Activated CD4-positive, alpha-beta T cell treated with anti-CD3 and anti-CD28 coated beads, Interleukin-2, amount 50 U/mL, for 16 hours (primary cell): ENCODE results near the gene SPOPL.

Experiments used
- DNase-seq: peaks from one replicate; pipeline ENCODE4 v3.0.0-alpha.2; 2020

The SPOPL gene

DNA sequence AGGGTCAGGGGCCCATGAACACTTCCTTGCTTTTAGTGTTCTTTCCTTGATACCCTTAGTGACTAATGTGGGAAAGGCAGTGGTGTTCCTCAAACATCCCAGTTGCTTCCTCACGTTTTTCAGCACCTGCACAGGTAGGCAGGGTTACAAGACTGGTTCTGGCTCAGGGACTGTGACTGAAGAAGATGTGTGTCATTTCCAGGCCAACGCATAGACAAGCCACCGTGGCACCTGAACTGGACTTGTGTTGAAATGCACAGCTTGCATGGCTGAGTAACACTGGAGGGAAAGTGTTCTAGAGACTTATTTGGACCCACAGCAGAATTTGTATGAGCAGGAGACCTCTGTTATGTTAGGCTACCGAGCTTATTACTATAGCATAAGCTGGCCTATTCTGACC lies 107.9 kb downstream of the SPOPL start:
- no peak for DNase-seq

DNA sequence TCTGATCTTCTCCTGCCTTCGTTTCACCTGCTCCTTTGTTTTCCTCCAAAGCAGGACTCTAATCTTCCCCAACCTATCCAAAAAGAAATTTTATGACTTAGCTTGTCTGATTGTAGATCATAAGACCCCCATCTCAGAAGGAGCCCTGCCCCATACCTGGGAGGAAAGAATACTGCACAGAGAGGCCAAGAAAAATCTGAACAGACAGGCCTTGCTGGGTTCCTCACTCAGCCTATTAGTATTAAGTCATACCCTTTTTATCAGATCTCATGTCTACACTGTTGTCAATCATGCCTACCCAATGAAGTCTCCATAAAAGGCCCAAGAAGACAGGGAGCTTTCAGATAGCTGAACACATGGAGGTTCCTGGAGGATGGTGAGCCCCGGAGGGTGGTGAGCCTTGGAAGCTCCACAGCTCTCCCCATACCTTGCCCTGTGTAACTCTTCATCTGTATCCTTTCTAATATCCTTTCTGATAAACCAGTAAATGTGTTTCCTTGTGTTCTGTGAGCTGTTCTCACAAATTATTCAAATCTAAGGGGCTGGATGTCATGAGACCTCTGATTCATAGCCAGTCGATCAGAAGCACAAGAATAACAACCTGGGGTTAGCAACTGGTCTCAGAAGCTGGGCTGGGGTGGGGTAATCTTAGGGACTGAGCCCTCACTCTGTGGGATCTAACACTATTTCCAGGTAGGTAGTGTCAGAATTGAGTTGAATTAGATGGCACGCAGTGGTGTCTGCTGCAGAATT lies 108.8 kb downstream of the SPOPL start:
- DNase-seq = no peak

DNA sequence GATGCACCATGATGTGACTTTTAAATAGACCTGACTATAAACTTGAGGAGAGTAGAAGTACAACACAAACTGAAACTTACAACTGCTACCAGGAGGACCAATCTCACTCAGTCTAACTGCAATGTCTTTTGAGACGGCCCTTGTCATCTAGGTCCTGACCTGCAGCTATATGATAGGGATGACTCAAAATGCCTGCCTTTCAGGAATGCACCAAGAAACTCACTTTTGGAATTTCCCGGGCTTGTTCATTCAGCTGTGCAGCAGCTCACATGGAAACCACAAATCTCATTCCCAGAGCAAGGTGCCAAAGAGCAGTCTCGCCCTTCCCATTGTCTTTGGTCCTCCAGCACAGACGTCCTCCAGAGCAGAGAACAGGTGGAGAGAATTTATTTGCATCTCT lies 113.7 kb downstream of the SPOPL start:
- no peak for DNase-seq

DNA sequence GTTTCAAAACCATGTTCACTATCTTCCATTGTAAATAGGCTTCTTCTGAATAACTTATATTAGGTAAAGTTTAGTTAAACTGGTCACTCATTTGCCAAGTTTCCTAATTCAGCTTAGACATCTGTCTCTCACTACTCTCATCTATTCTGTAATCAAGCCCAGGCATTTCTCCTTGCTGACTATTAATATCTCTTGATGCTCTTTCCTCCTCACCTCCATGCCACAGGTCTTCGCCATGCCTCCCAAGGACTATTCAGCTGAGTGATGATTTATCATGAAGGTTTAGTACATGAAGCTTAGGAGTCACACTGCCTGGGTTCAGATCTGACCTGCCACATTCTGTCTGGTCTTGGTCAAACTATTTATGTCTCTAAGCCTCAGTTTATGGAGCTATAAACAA lies 115.5 kb downstream of the SPOPL start:
- no peak for DNase-seq

DNA sequence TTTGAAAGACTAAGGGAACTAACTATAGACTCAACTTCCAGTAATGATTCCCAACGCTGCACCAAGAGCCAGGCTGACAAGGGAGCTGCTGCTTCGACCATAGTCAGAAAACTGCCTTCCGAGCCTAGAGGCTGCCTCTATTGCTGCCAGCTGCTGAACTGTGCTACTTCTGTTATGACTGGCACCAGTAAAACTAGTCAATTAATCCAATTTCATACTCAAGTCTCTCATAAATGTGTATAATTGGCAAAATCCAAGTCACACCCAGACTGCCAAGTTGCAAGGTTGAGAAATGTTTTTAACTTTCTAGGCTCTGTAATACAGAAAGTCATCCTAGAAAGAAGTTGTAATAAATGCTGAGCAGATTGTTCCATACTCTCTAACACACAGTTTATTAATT lies 117.4 kb downstream of the SPOPL start:
- DNase-seq = no peak

DNA sequence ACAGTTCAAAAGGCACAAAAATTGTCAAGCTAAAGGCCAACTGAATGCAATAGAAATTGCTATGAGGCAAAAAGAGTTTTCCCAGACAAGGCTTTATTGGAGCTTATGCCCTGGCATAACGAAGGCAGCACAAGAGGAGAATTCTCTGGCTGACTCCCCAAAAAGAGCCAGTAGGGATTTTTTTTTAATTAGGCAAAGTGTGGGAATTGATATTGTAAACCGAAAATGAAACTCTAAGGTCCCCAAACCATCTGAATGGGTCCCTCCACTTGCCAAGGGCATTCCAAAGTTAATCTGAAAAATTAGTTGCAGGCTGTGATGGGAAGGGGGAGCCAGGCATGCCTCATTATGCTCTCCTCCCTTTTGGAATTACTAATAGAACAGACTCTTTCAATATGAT lies 118.9 kb downstream of the SPOPL start:
- no peak for DNase-seq

DNA sequence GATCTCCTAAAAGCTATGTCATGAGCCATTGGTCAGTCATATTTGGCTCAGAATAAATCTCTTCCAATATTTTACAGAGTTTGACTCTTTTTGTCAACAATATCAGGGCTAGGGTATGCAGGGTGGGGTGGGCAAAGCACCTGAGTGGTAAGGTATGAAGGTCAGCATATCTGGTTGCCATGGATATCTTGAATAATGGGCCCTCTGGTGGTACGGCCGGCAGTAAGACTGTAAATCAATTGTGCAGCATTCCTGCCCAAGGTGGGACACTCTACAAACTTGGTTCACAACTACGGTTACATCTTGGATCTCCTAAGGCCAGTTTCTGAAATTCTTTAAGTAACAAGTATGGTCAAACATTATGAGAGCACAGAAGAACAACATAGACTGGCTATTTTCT lies 119.6 kb downstream of the SPOPL start:
- DNase-seq = no peak

DNA sequence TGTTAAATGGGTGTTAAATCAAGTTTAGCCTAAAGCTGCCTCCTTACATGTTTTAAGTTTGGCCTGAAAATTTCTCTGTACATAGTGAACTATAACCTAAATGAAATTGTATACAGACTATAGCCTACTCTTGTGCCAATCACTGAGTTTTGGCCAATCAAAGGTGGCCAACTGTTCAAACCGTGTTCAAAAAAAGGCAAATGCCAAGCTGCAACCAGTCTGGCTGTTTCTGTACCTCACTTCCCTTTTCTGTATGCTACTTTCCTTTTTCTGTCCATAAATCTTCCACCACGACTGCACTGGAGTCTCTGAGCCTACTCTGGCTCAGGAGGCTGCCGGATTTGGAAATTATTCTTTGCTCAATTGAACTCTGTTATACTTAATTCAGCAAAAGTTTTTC lies 121.0 kb downstream of the SPOPL start:
- DNase-seq = no peak
